Keratinocyte (primary cell): ENCODE data around the gene OTOL1. TPM values are rescaled to one million over a fixed set of nuclear protein-coding genes. Genes with fewer than 3 reads are reported as not detected.

Source experiments
- DNase-seq: peaks from one replicate; pipeline ENCODE4 v3.0.0-alpha.2; 2011; ENCODE audit warnings: low read depth, missing footprints, low spot score
- FAIRE-seq: peaks from 2 replicates; lab custom pipeline; 2011; peaks lifted over from hg19 to GRCh38; lab: Jason Lieb, UNC
- H2AFZ ChIP-seq: 2 replicates; pipeline ENCODE4 v1.6.0; 2012; ENCODE audit warnings: low read length, control low read depth, inconsistent platforms; ENCODE audit not compliant: control insufficient read depth
- H3K27ac ChIP-seq: 2 replicates; pipeline ENCODE4 v1.5.1; 2011; ENCODE audit warnings: low read length; ENCODE audit not compliant: control insufficient read depth, insufficient read depth
- H3K27me3 ChIP-seq: 3 replicates; pipeline ENCODE4 v1.6.0; 2011; ENCODE audit warnings: low read length; ENCODE audit not compliant: control insufficient read depth, insufficient read depth; ENCODE audit errors: extremely low read depth
- H3K36me3 ChIP-seq, 2 experiments: 2 replicates in 1 of 2; 3 replicates in 1 of 2; pipeline ENCODE4 v1.5.1; 2011; ENCODE audit warnings: low read length in 2 of 2, mild to moderate bottlenecking in 1 of 2; ENCODE audit not compliant: control insufficient read depth in 2 of 2, insufficient read depth in 2 of 2; ENCODE audit errors: extremely low read depth in 1 of 2
- H3K4me1 ChIP-seq: 3 replicates; pipeline ENCODE4 v1.5.1; 2011; ENCODE audit warnings: low read length; ENCODE audit not compliant: control insufficient read depth, insufficient read depth; ENCODE audit errors: extremely low read depth
- H3K4me2 ChIP-seq: 3 replicates; pipeline ENCODE4 v1.6.0; 2011; ENCODE audit warnings: low read depth, low read length; ENCODE audit not compliant: control insufficient read depth, insufficient read depth; ENCODE audit errors: extremely low read depth
- H3K4me3 ChIP-seq, 3 experiments: fragments of 200-600 bp in 1 of 3; sonication (generic) in 1 of 3; 2 replicates in 2 of 3; 3 replicates in 1 of 3; pipeline ENCODE4 v1.5.1; 2011 to 2016; ENCODE audit warnings: low read length in 3 of 3, mild to moderate bottlenecking in 3 of 3, control low read depth in 2 of 3, inconsistent platforms in 1 of 3, low read depth in 1 of 3, mixed read lengths in 1 of 3, mixed run types in 1 of 3, moderate library complexity in 1 of 3; ENCODE audit not compliant: control insufficient read depth in 2 of 3, insufficient read depth in 2 of 3; ENCODE audit errors: extremely low read depth in 1 of 3
- H3K79me2 ChIP-seq: 2 replicates; pipeline ENCODE4 v1.6.0; 2012; ENCODE audit warnings: low read length; ENCODE audit not compliant: control insufficient read depth, insufficient read depth
- H3K9ac ChIP-seq: 3 replicates; pipeline ENCODE4 v1.6.0; 2011; ENCODE audit warnings: low read length; ENCODE audit not compliant: control insufficient read depth, insufficient read depth; ENCODE audit errors: extremely low read depth
- H3K9me1 ChIP-seq: 3 replicates; pipeline ENCODE4 v1.6.0; 2011; ENCODE audit warnings: low read length; ENCODE audit not compliant: control insufficient read depth, insufficient read depth; ENCODE audit errors: extremely low read depth
- H3K9me3 ChIP-seq: 2 replicates; pipeline ENCODE4 v1.5.1; 2012; ENCODE audit warnings: low read depth, low read length; ENCODE audit not compliant: control insufficient read depth
- H4K20me1 ChIP-seq: 3 replicates; pipeline ENCODE4 v1.6.0; 2011; ENCODE audit warnings: low read length; ENCODE audit not compliant: control insufficient read depth, insufficient read depth; ENCODE audit errors: extremely low read depth
- EZH2 ChIP-seq: IDR thresholded peaks from one replicate; pipeline ENCODE4 v1.6.1; 2012; ENCODE audit warnings: inconsistent platforms, mild to moderate bottlenecking, low read length, moderate library complexity
- dilution Hi-C: fragments of 300-500 bp; cut with MboI; formaldehyde crosslinking; loops from one replicate; pipeline ENCODE4 v1.7.0; 2020; ENCODE audit warnings: low sequenced_read_pairs; ENCODE audit not compliant: extremely low pct_ligation_motif_present
- polyA plus RNA-seq, 5 experiments: library from polyadenylated mRNA; depleted of rRNA in 3 of 5; stranded (reverse) in 3 of 5; stranded (forward) in 1 of 5; unstranded in 1 of 5; fragments of >200 nt; gene quantifications; 1 replicate in 1 of 5; 2 replicates in 3 of 5; 3 replicates in 1 of 5; pipeline versions ENCODE4 v1.2.1 to v1.2.3, GENCODE V29; 2011 to 2012; ENCODE audit warnings: missing spikeins in 2 of 5, low read depth in 1 of 5, low replicate concordance in 1 of 5

OTOL1 gene
- polyA plus RNA-seq, 1 donor (not counting 4 experiments of a cell fraction or from before 2014, with no cell fraction given): not detected

GRCh38 chr3:161552984-161553560 lies 56.5 kb downstream of the OTOL1 start:
- Histone ChIP-seq H2AFZ (no peak overlapping the region), H3K4me2 (no peak overlapping the region), H3K4me1 (no peaks in the 10 kb centered on the region), H3K27me3 (no peaks in the 10 kb centered on the region), H3K9me3 (no peaks in the 10 kb centered on the region), H3K27ac (no peak overlapping the region), H3K79me2 (no peaks in the 10 kb centered on the region), H3K9ac (no peak overlapping the region), H3K36me3 (no peaks in the 10 kb centered on the region), H4K20me1 (no peaks in the 10 kb centered on the region), H3K4me3 (no peak overlapping the region), H3K9me1 (no peaks in the 10 kb centered on the region)
- TF ChIP-seq EZH2: no peak
- dilution Hi-C loops: no loop called here
- FAIRE-seq (no peak), DNase-seq (no peak)

Other genes starting within 250 kb of the OTOL1 start
- 0.25 to 2.6 TPM (median 2.3 TPM) in 3 replicates for gene SPTSSB, start 125.3 kb upstream of the OTOL1 start, polyA plus RNA-seq